Activated CD8-positive, alpha-beta T cell treated with anti-CD3 and anti-CD28 coated beads, Interleukin-2, amount 10 ng/mL, durations not matched to agents 7 days and 5 days (primary cell): ENCODE results near the gene HMX3. TPM values are rescaled to one million over a fixed set of nuclear protein-coding genes. Genes with fewer than 3 reads are reported as not detected.

ENCODE experiments used
- ATAC-seq: fragments of 150-1000 bp; cut with Tn5 transposase; one replicate; pipeline ENCODE4 v1.10.0; 2021; ENCODE audit warnings: moderate library complexity
- CTCF ChIA-PET: fragments of 350-600 bp; sonication (Branson Sonifier 250); formaldehyde crosslinking; loops from one replicate; lab custom pipeline; 2021; ENCODE audit warnings: antibody characterized with exemption; lab: Charles Lee
- POLR2A ChIA-PET: fragments of 350-600 bp; sonication (Branson Sonifier 250); formaldehyde crosslinking; loops from one replicate; lab custom pipeline; 2021; ENCODE audit warnings: antibody characterized with exemption; lab: Charles Lee
- DNase-seq: peaks from one replicate; pipeline ENCODE4 v3.0.0-alpha.2; 2020
- H3K27ac Mint-ChIP-seq: one replicate; pipeline ENCODE4 v1.8.0; 2021; ENCODE audit warnings: mild to moderate bottlenecking, mixed read lengths
- H3K27me3 Mint-ChIP-seq: one replicate; pipeline ENCODE4 v1.8.0; 2021; ENCODE audit warnings: low read depth, mixed read lengths
- H3K36me3 Mint-ChIP-seq: one replicate; pipeline ENCODE4 v1.8.0; 2021; ENCODE audit warnings: low read depth, mixed read lengths
- H3K4me1 Mint-ChIP-seq: one replicate; pipeline ENCODE4 v1.8.0; 2021; ENCODE audit warnings: low read depth, mixed read lengths
- H3K4me3 Mint-ChIP-seq: one replicate; pipeline ENCODE4 v1.8.0; 2021; ENCODE audit warnings: mild to moderate bottlenecking, mixed read lengths
- H3K9me3 Mint-ChIP-seq: one replicate; pipeline ENCODE4 v1.8.0; 2022; ENCODE audit warnings: mixed read lengths; ENCODE audit not compliant: insufficient read depth
- total RNA-seq, 2 experiments: library from RNA; stranded (reverse); gene quantifications; one replicate each; pipeline ENCODE4 v1.2.3, GENCODE V29; 2021

HMX3 gene
- total RNA-seq, 2 experiments from 2014 or later, result not detected

DNA sequence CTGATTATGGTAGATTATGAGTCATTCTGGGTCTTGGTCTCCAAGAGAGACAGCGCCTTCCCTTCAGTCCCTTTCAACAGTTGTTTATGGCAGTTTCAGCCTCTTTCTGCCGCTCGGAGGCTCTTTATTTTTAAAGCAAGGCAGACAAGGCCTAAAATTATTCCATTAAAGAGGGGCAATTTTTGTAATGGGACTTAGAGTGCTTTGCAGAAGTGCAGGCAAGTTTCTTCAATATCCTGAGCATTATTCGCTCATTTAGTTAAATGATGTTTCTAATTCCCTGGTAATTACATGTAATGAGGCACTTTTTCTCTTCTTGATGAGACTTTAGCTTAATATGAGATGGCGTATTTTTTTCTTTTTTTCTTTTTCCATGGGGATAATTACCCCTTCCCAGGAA lies 52.0 kb downstream of the HMX3 start:
- DNase-seq, result no peak
- Mint-ChIP-seq H3K27ac (no peak overlapping the region), H3K27me3 (no peaks in the 10 kb centered on the region), H3K36me3 (peaks cover 55% of the 10 kb centered on the region), H3K4me3 (no peak overlapping the region), H3K9me3 (peaks cover 21% of the 10 kb centered on the region), H3K4me1 (no peaks in the 10 kb centered on the region)
- CTCF ChIA-PET, result no interaction called here
- no peak for ATAC-seq
- POLR2A ChIA-PET, result no interaction called here

Other genes starting within 250 kb of the HMX3 start
- not detected for gene FAM24A, start 225.4 kb upstream of the HMX3 start, total RNA-seq
- 10 to 100 TPM; 11.5 to 12.7 TPM for gene C10orf88, start 181.7 kb upstream of the HMX3 start, total RNA-seq
- 1 to 10 TPM; 3.2 to 4.0 TPM for gene PSTK, start 155.6 kb upstream of the HMX3 start, total RNA-seq
- gene IKZF5, start 127.2 kb upstream of the HMX3 start, total RNA-seq, result 10 to 100 TPM; 12.1 to 12.5 TPM
- 10 to 100 TPM; 15.4 to 17.3 TPM for gene ACADSB, start 127.0 kb upstream of the HMX3 start, total RNA-seq
- not detected for gene HMX2, start 12.2 kb downstream of the HMX3 start, total RNA-seq
- 100 to 1,000 TPM; 265 to 267 TPM for gene BUB3, start 18.4 kb downstream of the HMX3 start, total RNA-seq